NOMO-1 (cell line): ENCODE results near the gene OSTF1.
A peak's percentile ranks its signal among the peaks of the same experiment; 100 is the strongest.

ENCODE experiments used
- DNase-seq, 2 experiments: peaks; one replicate each; lab custom pipeline; 2025; ENCODE audit not compliant: unreplicated experiment in 2 of 2; lab: John Stamatoyannopoulos, UW

OSTF1 gene

GRCh38 chr9:75087824-75088645 lies at the start of gene OSTF1, which contains the start of gene NMRK1:
TSS of gene OSTF1 (plus strand) at chr9:75088514. CDS start at chr9:75088693, 179 bp downstream.
TSS of gene NMRK1 (minus strand) at chr9:75088155. CDS start at chr9:75083115, 5,040 bp downstream.
- DNase-seq: peak; percentile 80 to 82

GRCh38 chr9:75039009-75039408 lies 49.3 kb upstream of the OSTF1 start:
- DNase-seq: no peak

- DNase-seq: no peak
These were observed 48.5 kb upstream of the OSTF1 start for GRCh38 chr9:75039801-75040200.

GRCh38 chr9:75041041-75041440 lies 47.3 kb upstream of the OSTF1 start:
- no peak for DNase-seq

- no peak for DNase-seq
These were observed 41.5 kb upstream of the OSTF1 start for GRCh38 chr9:75046725-75047345.

- no peak for DNase-seq
These were observed 40.8 kb upstream of the OSTF1 start for GRCh38 chr9:75047506-75047905.

- no peak for DNase-seq
These were observed 37.0 kb upstream of the OSTF1 start for GRCh38 chr9:75051285-75051684.

- no peak for DNase-seq
These were observed 34.4 kb upstream of the OSTF1 start for GRCh38 chr9:75053869-75054268.

- no peak for DNase-seq
These were observed 33.8 kb upstream of the OSTF1 start for GRCh38 chr9:75054368-75055001.

- no peak for DNase-seq
These were observed 27.1 kb upstream of the OSTF1 start for GRCh38 chr9:75061169-75061568.

- no peak for DNase-seq
These were observed 24.6 kb upstream of the OSTF1 start for GRCh38 chr9:75063556-75064305.

- no peak for DNase-seq
These were observed 23.8 kb upstream of the OSTF1 start for GRCh38 chr9:75064307-75065025.

GRCh38 chr9:75065510-75065909 lies 22.8 kb upstream of the OSTF1 start:
- no peak for DNase-seq

GRCh38 chr9:75067894-75068293 lies 20.4 kb upstream of the OSTF1 start:
- no peak for DNase-seq

- no peak for DNase-seq
These were observed 19.1 kb upstream of the OSTF1 start for GRCh38 chr9:75069171-75069570.

GRCh38 chr9:75071530-75072122 lies 16.7 kb upstream of the OSTF1 start:
- DNase-seq: no peak

GRCh38 chr9:75072895-75073294 lies 15.4 kb upstream of the OSTF1 start:
- no peak for DNase-seq

GRCh38 chr9:75081632-75082031 lies 6.7 kb upstream of the OSTF1 start:
- no peak for DNase-seq

GRCh38 chr9:75083188-75083970 lies 4.9 kb upstream of the OSTF1 start:
- no peak for DNase-seq
